Mesothelial cell of epicardium (in vitro differentiated cells): ENCODE results near the gene PANK1. TPM values are rescaled to one million over a fixed set of nuclear protein-coding genes. Genes with fewer than 3 reads are reported as not detected.

ENCODE experiments used
- DNase-seq, 2 experiments: peaks; one replicate each; pipeline ENCODE4 v3.0.0; 2021; ENCODE audit warnings: low spot score in 2 of 2; ENCODE audit not compliant: unreplicated experiment in 2 of 2
- H3K27ac Mint-ChIP-seq: 2 replicates; pipeline ENCODE4 v1.8.0; 2021; ENCODE audit warnings: mixed read lengths
- H3K27me3 Mint-ChIP-seq: 2 replicates; pipeline ENCODE4 v1.8.0; 2021; ENCODE audit warnings: low read depth, mixed read lengths
- H3K36me3 Mint-ChIP-seq: 2 replicates; pipeline ENCODE4 v1.8.0; 2021; ENCODE audit warnings: mixed read lengths
- H3K4me1 Mint-ChIP-seq: 2 replicates; pipeline ENCODE4 v1.8.0; 2021; ENCODE audit warnings: mixed read lengths
- H3K4me3 Mint-ChIP-seq: 2 replicates; pipeline ENCODE4 v1.8.0; 2021; ENCODE audit warnings: mild to moderate bottlenecking, moderate library complexity, mixed read lengths
- H3K9me3 Mint-ChIP-seq: 2 replicates; pipeline ENCODE4 v1.8.0; 2021; ENCODE audit warnings: mixed read lengths
- CTCF ChIP-seq: fragments of 200-600 bp; sonication (generic); IDR thresholded peaks from one replicate; pipeline ENCODE4 v1.5.0; 2021; ENCODE audit warnings: antibody characterized with exemption; ENCODE audit not compliant: unreplicated experiment
- total RNA-seq: library from RNA; stranded (reverse); gene quantifications from 3 replicates; pipeline ENCODE4 v1.2.1, GENCODE V29; 2021

PANK1 gene
- total RNA-seq, 1 donor from 2014 or later: 27.2 TPM

- DNase-seq: no peak
- Mint-ChIP-seq H3K4me3 (no peak overlapping the region), H3K4me1 (peaks cover 33% of the 10 kb centered on the region), H3K27ac (no peak overlapping the region), H3K27me3 (no peaks in the 10 kb centered on the region), H3K36me3 (peaks cover 31% of the 10 kb centered on the region), H3K9me3 (no peaks in the 10 kb centered on the region)
- no peak for TF ChIP-seq CTCF
Measured at GRCh38 chr10:89593043-89593442, 52.0 kb downstream of the PANK1 start.

GRCh38 chr10:89592539-89592938 lies 52.5 kb downstream of the PANK1 start:
- H3K4me1 Mint-ChIP-seq: peaks cover 33% of the 10 kb centered on the region
- H3K27me3 Mint-ChIP-seq: no peaks in the 10 kb centered on the region
- TF ChIP-seq CTCF: no peak
- peak overlapping the region; percentile 91 for H3K27ac Mint-ChIP-seq
- no peaks in the 10 kb centered on the region for H3K9me3 Mint-ChIP-seq
- DNase-seq: no peak
- H3K36me3 Mint-ChIP-seq: peaks cover 34% of the 10 kb centered on the region
- no peak overlapping the region for H3K4me3 Mint-ChIP-seq

GRCh38 chr10:89591796-89592271 lies 53.2 kb downstream of the PANK1 start:
- Mint-ChIP-seq H3K36me3 (peaks cover 36% of the 10 kb centered on the region), H3K4me1 (peaks cover 33% of the 10 kb centered on the region), H3K27ac (peak overlapping the region; percentile 91), H3K27me3 (no peaks in the 10 kb centered on the region), H3K9me3 (no peaks in the 10 kb centered on the region), H3K4me3 (no peak overlapping the region)
- no peak for DNase-seq
- TF ChIP-seq CTCF: no peak

- Mint-ChIP-seq H3K27me3 (no peaks in the 10 kb centered on the region), H3K4me1 (peaks cover 28% of the 10 kb centered on the region), H3K4me3 (no peak overlapping the region), H3K36me3 (peaks cover 36% of the 10 kb centered on the region), H3K9me3 (no peaks in the 10 kb centered on the region), H3K27ac (peak overlapping the region; percentile 91)
- no peak for DNase-seq
- no peak for TF ChIP-seq CTCF
Measured at GRCh38 chr10:89591111-89591795, 53.8 kb downstream of the PANK1 start.

GRCh38 chr10:89590326-89590725 lies 54.7 kb downstream of the PANK1 start:
- DNase-seq: no peak
- H3K27me3 Mint-ChIP-seq: no peaks in the 10 kb centered on the region
- peaks cover 26% of the 10 kb centered on the region for H3K4me1 Mint-ChIP-seq
- H3K36me3 Mint-ChIP-seq: peaks cover 36% of the 10 kb centered on the region
- H3K27ac Mint-ChIP-seq: no peak overlapping the region
- H3K4me3 Mint-ChIP-seq: no peak overlapping the region
- no peaks in the 10 kb centered on the region for H3K9me3 Mint-ChIP-seq
- no peak for TF ChIP-seq CTCF
